GM12878 (cell line): Measurements from ENCODE around the gene PAM16. TPM values are rescaled to one million over a fixed set of nuclear protein-coding genes. Genes with fewer than 3 reads are reported as not detected.
A peak's percentile ranks its signal among the peaks of the same experiment; 100 is the strongest.

Experiments
- ATAC-seq: fragments of 200-7000 bp; cut with Tn5 transposase; 3 replicates; pipeline ENCODE4 v1.9.1; 2020; ENCODE audit warnings: mild to moderate bottlenecking, moderate library complexity
- BruUV-seq: library from RNA; stranded (reverse); fragments of 400-500 nt; replicated peaks from 2 replicates; lab custom pipeline; 2021; lab: Mats Ljungman, UMichigan
- CTCF ChIA-PET: fragments of 300-600 bp; sonication (Branson Sonifier 250); formaldehyde crosslinking; extraction: SDS; loops from one replicate; lab custom pipeline; 2021; ENCODE audit warnings: inconsistent platforms; lab: Yijun Ruan, JAX
- POLR2A ChIA-PET: fragments of 350-600 bp; formaldehyde crosslinking; extraction: SDS; loops from one replicate; lab custom pipeline; 2021; ENCODE audit warnings: inconsistent platforms; lab: Charles Lee
- RAD21 ChIA-PET: fragments of 300-600 bp; sonication (Branson Sonifier 250); formaldehyde crosslinking; loops from one replicate; lab custom pipeline; 2023; ENCODE audit warnings: antibody characterized with exemption; ENCODE audit not compliant: unreplicated experiment; lab: Charles Lee
- SMC1A ChIA-PET: fragments of 300-600 bp; sonication (Branson Sonifier 250); formaldehyde crosslinking; loops from one replicate; lab custom pipeline; 2023; ENCODE audit not compliant: unreplicated experiment, uncharacterized antibody; lab: Charles Lee
- DNase-seq: peaks from one replicate; pipeline ENCODE4 v3.0.0-alpha.2; 2011; ENCODE audit warnings: low read depth, low spot score
- FAIRE-seq: peaks from 3 replicates; lab custom pipeline; 2011; peaks lifted over from hg19 to GRCh38; lab: Jason Lieb, UNC
- H2AFZ ChIP-seq: 2 replicates; pipeline ENCODE4 v1.6.0; 2011; ENCODE audit warnings: low read depth, low read length, control low read depth; ENCODE audit not compliant: control insufficient read depth
- H3K27ac ChIP-seq: 2 replicates; pipeline ENCODE4 v1.5.1; 2011; ENCODE audit warnings: control low read depth; ENCODE audit not compliant: control insufficient read depth, insufficient read depth
- H3K27me3 ChIP-seq, 2 experiments: replicated peaks in 1 of 2; 2 replicates each; pipeline versions ENCODE4 v1.6.0 to v1.6.1; 2011; ENCODE audit warnings: low read length in 1 of 2; ENCODE audit not compliant: control insufficient read depth in 2 of 2, insufficient read depth in 2 of 2
- H3K36me3 ChIP-seq, 2 experiments: 2 replicates each; pipeline ENCODE4 v1.5.1; 2011; ENCODE audit warnings: low read length in 1 of 2; ENCODE audit not compliant: control insufficient read depth in 2 of 2, insufficient read depth in 2 of 2
- H3K4me1 ChIP-seq: 2 replicates; pipeline ENCODE4 v1.6.1; 2011; ENCODE audit warnings: mild to moderate bottlenecking, low read length, moderate library complexity, mixed read lengths; ENCODE audit not compliant: control insufficient read depth, insufficient read depth
- H3K4me2 ChIP-seq: 2 replicates; pipeline ENCODE4 v1.6.0; 2011; ENCODE audit warnings: control low read depth; ENCODE audit not compliant: control insufficient read depth, insufficient read depth
- H3K4me3 ChIP-seq: fragments of 200-600 bp; sonication (generic); 2 replicates; pipeline ENCODE4 v1.5.1; 2016
- H3K79me2 ChIP-seq: 2 replicates; pipeline ENCODE4 v1.6.0; 2011; ENCODE audit warnings: low read length; ENCODE audit not compliant: control insufficient read depth, insufficient read depth
- H3K9ac ChIP-seq: 2 replicates; pipeline ENCODE4 v1.8.0; 2011; ENCODE audit warnings: low read length, control low read depth, mixed read lengths; ENCODE audit not compliant: control insufficient read depth, insufficient read depth
- H3K9me3 ChIP-seq: replicated peaks from 3 replicates; pipeline ENCODE4 v1.5.1; 2011; ENCODE audit warnings: mild to moderate bottlenecking, low read length; ENCODE audit not compliant: control insufficient read depth, insufficient read depth
- H4K20me1 ChIP-seq: 2 replicates; pipeline ENCODE4 v1.6.0; 2011; ENCODE audit not compliant: control insufficient read depth, insufficient read depth
- IKZF1 ChIP-seq: fragments of 450-650 bp; conservative IDR thresholded peaks from 2 replicates; pipeline ENCODE4 v1.6.1; 2017; ENCODE audit warnings: antibody characterized with exemption, mild to moderate bottlenecking
- WGBS: methylation state at CpG from one replicate; pipeline ENCODE4 v1.1.6; 2016; ENCODE audit warnings: low lambda C conversion rate; ENCODE audit not compliant: insufficient replicate concordance, insufficient coverage; ENCODE audit errors: missing lambda C conversion rate; 5-methylcytosine and 5-hydroxymethylcytosine counted together
- in situ Hi-C: fragments of 300-500 bp; cut with MboI; formaldehyde crosslinking; loops from 9 replicates; pipeline ENCODE4 v1.14.3; 2018; ENCODE audit warnings: mixed read lengths
- intact Hi-C: fragments of 100-400 bp; cut with micrococcal nuclease; formaldehyde crosslinking; loops from one replicate; pipeline ENCODE4 v1.14.2; 2022; ENCODE audit not compliant: unreplicated experiment
- polyA plus RNA-seq, 11 experiments: library from polyadenylated mRNA; depleted of rRNA in 4 of 11; unstranded in 6 of 11; stranded (reverse) in 5 of 11; fragments of >200 nt; fragmentation: Nextera tagmentation in 4 of 11; fragmentation: Illumina TruSeq in 1 of 11; extraction: Ambion mirVana in 4 of 11; extraction: Trizol in 1 of 11; gene quantifications; 1 replicate in 1 of 11; 2 replicates in 10 of 11; pipeline versions ENCODE4 v1.2.1 to v1.2.3, GENCODE V29; 2011 to 2016; ENCODE audit warnings: inconsistent platforms in 2 of 11, missing spikeins in 2 of 11, low read depth in 1 of 11
- total RNA-seq, 4 experiments: library from RNA; depleted of rRNA in 3 of 4; stranded (reverse); fragments of >200 nt in 3 of 4; fragmentation: Illumina TruSeq in 1 of 4; extraction: Trizol in 1 of 4; gene quantifications; 2 replicates each; pipeline versions ENCODE4 v1.2.1 to v1.2.3, GENCODE V29; 2013 to 2021
- TF ChIP-seq, protein P1 (sequence below): fragments of 450-650 bp; IDR thresholded peaks from 2 replicates; pipeline ENCODE4 v1.6.1; 2018; ENCODE audit warnings: borderline replicate concordance, mild to moderate bottlenecking; ENCODE audit not compliant: partially characterized antibody

PAM16 gene
- total and polyA plus RNA-seq, 10 of the 15 experiments (the other 5 are each of a cell fraction or from before 2014, with no cell fraction given): 18.5 to 94.3 (median 51.5) TPM

DNA sequence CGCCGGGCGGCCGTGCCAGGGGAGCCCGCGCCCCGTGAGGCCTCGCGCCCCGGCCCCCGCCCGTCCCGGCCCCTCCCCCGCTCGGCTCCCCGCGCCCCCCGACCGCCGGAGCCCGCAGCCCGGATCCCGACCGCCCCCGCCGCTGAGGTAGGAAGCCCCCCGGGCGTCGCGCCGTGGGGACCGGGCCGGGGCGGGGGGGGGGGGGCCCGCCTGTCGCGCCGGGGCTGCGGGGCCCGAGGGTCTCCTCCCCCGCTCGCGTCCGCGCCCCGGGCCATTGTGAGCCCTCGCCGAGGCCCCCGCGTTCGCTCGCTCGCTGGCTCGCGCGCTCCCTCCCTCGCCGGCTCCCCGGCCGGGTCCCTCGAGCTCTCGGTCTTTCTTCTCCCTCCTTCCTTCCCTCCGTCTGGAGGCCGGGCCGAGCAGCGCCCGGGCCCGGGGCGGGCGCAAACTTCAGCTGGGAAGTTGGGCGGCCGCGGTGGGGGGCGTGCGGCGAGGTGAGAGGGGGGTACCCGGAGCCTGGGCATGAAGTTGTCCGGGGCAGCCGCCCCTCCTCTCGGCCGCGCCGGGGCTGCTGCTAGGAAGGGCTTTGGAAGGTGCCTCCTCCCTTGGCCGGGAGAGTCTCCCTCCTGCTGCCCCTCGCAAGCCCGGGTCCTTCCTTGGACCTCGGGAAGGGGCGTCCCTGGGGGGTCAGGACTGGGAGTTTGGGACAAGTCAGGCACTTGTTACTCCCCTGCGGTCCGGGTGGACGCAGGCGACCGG lies 34.8 kb downstream of the PAM16 start:
- RAD21 ChIA-PET: interaction anchor here (1.1 kb wide), 1 partner anchor 14 kb away, joined by 3 read pairs; no protein-coding TSS in a partner anchor
- Histone ChIP-seq H3K27me3 (peaks cover 0 to 6% of the 10 kb centered on the region in 2 experiments; a peak in 1 of 4 replicates), H2AFZ (no peak overlapping the region), H3K79me2 (no peaks in the 10 kb centered on the region), H3K36me3 (no peaks in the 10 kb centered on the region), H3K27ac (no peak overlapping the region), H3K9me3 (no peaks in the 10 kb centered on the region), H3K9ac (no peak overlapping the region), H3K4me2 (peak overlapping the region; percentile 42; the same call in 1 of the 2 replicates), H3K4me3 (no peak overlapping the region), H4K20me1 (no peaks in the 10 kb centered on the region), H3K4me1 (peaks cover 11% of the 10 kb centered on the region)
- 13% methylated on average over 28 of the region's 93 CpGs for WGBS
- BruUV-seq: no TSS peak
- FAIRE-seq: no peak
- SMC1A ChIA-PET: no interaction called here
- CTCF ChIA-PET: interaction anchor here (0.6 to 1.4 kb wide), 2 partner anchors 10 to 76 kb away, joined by 3 read pairs; no protein-coding TSS in a partner anchor
- intact Hi-C loops: no loop called here
- POLR2A ChIA-PET: interaction anchor here (3.9 kb wide), 1 partner anchor 9 kb away, joined by 17 read pairs; no protein-coding TSS in a partner anchor
- 0 out of 2 replicates have a peak, but pooled peaks have one; percentile 21 for TF ChIP-seq IKZF1
- TF ChIP-seq, protein P1, sequence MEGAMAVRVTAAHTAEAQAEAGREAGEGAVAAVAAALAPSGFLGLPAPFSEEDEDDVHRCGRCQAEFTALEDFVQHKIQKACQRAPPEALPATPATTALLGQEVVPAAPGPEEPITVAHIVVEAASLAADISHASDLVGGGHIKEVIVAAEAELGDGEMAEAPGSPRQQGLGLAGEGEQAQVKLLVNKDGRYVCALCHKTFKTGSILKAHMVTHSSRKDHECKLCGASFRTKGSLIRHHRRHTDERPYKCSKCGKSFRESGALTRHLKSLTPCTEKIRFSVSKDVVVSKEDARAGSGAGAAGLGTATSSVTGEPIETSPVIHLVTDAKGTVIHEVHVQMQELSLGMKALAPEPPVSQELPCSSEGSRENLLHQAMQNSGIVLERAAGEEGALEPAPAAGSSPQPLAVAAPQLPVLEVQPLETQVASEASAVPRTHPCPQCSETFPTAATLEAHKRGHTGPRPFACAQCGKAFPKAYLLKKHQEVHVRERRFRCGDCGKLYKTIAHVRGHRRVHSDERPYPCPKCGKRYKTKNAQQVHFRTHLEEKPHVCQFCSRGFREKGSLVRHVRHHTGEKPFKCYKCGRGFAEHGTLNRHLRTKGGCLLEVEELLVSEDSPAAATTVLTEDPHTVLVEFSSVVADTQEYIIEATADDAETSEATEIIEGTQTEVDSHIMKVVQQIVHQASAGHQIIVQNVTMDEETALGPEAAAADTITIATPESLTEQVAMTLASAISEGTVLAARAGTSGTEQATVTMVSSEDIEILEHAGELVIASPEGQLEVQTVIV: no peak
- ATAC-seq: no peak
- no peak for DNase-seq
- in situ Hi-C loops: no loop called here
